Neural progenitor cell (in vitro differentiated cells): Measurements from ENCODE around the gene PRKAG2.

Experiments used
- EZH2 ChIP-seq: fragments of 200-600 bp; sonication (generic); IDR thresholded peaks from 2 replicates; pipeline ENCODE4 v1.6.1; 2017; ENCODE audit warnings: antibody characterized with exemption, mild to moderate bottlenecking, moderate library complexity
- EZH2phosphoT487 ChIP-seq: fragments of 200-600 bp; sonication (generic); IDR thresholded peaks from 2 replicates; pipeline ENCODE4 v1.6.1; 2017; ENCODE audit warnings: antibody characterized with exemption
- TF ChIP-seq, protein P1 (sequence below): fragments of 200-600 bp; sonication (generic); IDR thresholded peaks from 2 replicates; pipeline ENCODE4 v1.5.1; 2017; ENCODE audit warnings: antibody characterized with exemption, mild to moderate bottlenecking

GRCh38 chr7:151779255-151779654, 97.7 kb downstream of the PRKAG2 start:
- TF ChIP-seq, protein P1, sequence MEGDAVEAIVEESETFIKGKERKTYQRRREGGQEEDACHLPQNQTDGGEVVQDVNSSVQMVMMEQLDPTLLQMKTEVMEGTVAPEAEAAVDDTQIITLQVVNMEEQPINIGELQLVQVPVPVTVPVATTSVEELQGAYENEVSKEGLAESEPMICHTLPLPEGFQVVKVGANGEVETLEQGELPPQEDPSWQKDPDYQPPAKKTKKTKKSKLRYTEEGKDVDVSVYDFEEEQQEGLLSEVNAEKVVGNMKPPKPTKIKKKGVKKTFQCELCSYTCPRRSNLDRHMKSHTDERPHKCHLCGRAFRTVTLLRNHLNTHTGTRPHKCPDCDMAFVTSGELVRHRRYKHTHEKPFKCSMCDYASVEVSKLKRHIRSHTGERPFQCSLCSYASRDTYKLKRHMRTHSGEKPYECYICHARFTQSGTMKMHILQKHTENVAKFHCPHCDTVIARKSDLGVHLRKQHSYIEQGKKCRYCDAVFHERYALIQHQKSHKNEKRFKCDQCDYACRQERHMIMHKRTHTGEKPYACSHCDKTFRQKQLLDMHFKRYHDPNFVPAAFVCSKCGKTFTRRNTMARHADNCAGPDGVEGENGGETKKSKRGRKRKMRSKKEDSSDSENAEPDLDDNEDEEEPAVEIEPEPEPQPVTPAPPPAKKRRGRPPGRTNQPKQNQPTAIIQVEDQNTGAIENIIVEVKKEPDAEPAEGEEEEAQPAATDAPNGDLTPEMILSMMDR, result no peak
- TF ChIP-seq EZH2phosphoT487 (no peak), EZH2 (no peak)
